Omental fat pad (tissue), 4 donors: ENCODE results near the gene OAS2. TPM values are rescaled to one million over a fixed set of nuclear protein-coding genes. Genes with fewer than 3 reads are reported as not detected.

ENCODE experiments used
- ATAC-seq: fragments of 150-250 bp; one replicate; pipeline ENCODE4 v1.9.1; 2016; ENCODE audit warnings: mild to moderate bottlenecking, moderate library complexity; ENCODE audit not compliant: low FRiP score
- DNase-seq: peaks from one replicate; pipeline ENCODE4 v3.0.0-alpha.2; 2019; ENCODE audit warnings: low spot score
- total RNA-seq, 4 donors: library from RNA; depleted of rRNA; stranded (reverse); fragments of >200 nt; gene quantifications; one replicate each; pipeline ENCODE4 v1.1.0, GENCODE V29; 2016
- TF ChIP-seq, protein P1 (sequence below), 3 donors: fragments of 450-650 bp; IDR thresholded peaks; one replicate each; pipeline ENCODE4 v1.5.1; 2016 to 2017; ENCODE audit warnings: antibody characterized with exemption in 3 of 3, mild to moderate bottlenecking in 3 of 3, moderate library complexity in 2 of 3

The OAS2 gene
- total RNA-seq, 4 donors from 2014 or later: 8.2 to 41.9 (median 13.2) TPM

DNA sequence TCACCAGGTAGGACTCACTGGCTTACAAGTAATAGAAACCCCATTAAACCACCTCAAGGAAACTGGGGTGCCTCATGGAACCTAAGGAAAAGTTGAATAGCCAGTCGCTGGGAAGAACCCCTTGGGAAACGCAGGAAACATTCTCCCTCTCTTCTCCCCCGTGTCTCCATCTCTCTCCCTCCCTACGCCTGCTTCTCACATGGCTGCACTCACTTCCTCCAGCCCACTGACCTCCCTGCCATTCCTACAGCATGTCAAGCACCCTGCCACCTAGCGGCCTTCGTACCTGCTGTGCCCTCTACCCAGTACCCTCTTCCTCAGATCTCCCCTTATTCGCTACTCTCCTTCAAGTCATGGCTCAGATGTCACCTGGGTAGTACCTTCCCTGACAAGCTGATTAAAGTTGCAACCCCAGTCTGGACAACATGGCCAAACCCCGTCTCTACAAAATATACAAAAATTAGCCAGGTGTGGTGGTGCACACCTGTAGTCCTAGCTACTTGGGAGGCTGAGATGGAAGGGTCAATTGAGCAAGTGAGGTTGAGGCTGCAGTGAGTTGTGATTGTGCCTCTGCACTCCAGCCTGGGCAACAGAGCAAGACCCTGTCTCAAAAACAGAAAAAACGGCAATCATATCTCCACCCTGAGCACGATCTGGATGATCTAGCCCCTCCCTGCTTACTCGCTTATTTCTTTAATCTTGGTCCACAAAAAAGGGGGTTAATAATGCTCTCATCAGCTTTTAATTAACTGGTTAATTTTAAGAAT lies 71.8 kb downstream of the OAS2 start:
- TF ChIP-seq, protein P1, sequence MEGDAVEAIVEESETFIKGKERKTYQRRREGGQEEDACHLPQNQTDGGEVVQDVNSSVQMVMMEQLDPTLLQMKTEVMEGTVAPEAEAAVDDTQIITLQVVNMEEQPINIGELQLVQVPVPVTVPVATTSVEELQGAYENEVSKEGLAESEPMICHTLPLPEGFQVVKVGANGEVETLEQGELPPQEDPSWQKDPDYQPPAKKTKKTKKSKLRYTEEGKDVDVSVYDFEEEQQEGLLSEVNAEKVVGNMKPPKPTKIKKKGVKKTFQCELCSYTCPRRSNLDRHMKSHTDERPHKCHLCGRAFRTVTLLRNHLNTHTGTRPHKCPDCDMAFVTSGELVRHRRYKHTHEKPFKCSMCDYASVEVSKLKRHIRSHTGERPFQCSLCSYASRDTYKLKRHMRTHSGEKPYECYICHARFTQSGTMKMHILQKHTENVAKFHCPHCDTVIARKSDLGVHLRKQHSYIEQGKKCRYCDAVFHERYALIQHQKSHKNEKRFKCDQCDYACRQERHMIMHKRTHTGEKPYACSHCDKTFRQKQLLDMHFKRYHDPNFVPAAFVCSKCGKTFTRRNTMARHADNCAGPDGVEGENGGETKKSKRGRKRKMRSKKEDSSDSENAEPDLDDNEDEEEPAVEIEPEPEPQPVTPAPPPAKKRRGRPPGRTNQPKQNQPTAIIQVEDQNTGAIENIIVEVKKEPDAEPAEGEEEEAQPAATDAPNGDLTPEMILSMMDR (IDR thresholded peaks at IDR 0.05): no peak
- DNase-seq: no peak
- no peak for ATAC-seq

DNA sequence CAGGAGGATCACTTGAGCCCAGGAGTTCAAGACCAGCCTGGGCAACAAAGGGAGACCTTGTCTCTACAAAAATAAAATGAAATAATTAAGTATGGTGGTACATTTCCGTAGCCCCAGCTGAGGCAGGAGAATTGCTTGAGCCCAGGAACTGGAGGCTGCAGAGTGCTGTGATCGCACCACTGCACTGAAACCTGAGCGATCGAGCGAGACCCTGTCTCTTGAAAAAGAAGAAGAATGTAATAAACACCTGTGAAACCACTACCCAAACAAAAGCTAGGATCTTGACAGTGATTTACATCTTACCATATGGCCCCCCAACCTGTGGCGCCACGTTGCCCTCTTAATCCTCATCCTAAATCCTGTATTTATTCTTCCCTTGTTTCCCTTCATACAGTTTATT lies 72.5 kb downstream of the OAS2 start:
- TF ChIP-seq, protein P1 (IDR thresholded peaks at IDR 0.05): no peak
- DNase-seq (no peak), ATAC-seq (no peak)

DNA sequence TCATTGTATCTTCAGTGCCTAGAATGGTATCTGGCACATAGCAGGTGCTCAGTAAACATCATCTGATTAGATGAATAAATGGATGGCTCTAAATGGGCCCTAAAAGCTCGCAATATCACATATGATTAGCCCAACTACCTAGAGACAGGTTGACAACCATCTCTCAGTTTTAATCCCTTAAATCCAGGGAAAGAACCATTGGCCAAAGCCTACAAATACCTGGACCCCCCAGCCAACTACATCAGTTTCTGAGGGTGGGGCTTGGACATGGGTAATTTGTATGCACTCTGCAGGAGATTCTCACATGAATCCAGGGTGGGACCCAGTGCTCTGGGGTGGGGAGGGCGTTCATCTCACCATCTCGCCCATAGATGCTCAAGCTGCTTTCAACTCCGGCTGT lies 73.4 kb downstream of the OAS2 start:
- TF ChIP-seq, protein P1 (IDR thresholded peaks at IDR 0.05): no peak
- ATAC-seq: no peak
- DNase-seq: no peak

DNA sequence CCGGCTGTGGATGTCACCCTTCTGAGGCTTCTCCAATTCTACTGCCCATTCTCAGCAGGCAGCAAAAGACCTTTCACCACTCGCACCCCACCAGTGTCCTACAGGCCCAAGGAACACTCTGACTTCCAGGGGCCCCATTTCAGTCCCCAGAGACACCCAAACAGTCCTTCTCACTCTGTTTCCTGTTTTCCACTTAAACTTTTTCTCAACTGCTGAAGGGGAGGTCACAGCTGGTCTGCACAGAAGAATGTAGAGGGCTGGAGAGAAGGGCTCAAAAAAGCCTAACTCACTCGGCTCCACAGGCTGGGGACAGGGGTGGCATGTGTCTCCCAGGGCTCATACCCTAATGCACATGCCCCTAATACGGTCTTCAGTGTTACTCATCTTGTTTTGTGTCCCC lies 74.0 kb downstream of the OAS2 start:
- ATAC-seq (no peak), DNase-seq (no peak)
- TF ChIP-seq, protein P1 (IDR thresholded peaks at IDR 0.05): no peak

DNA sequence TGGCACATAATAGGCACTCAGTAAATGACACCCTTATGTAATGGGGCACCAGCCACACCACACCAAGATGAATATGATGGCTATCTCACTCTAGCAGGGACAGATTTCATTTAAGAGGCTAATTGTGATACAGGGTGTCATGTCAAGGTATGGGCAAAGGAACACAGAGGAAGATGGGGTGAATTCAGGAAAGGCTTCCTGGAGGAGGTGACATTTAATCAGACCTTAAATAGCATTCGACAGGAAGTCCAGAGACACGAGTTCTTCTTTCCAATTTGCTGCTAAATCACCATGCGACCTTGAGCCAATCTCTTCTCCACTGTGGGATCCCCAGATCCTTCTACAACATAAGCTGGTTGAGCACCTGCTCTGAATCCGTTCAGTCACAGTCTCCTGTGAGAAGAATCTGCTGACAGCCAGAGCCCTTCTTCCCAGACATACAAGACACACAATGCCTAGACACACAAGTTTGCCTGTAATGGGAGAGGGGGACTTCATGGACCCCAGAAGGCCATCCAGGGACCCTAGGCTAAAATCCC lies 76.7 kb downstream of the OAS2 start:
- TF ChIP-seq, protein P1 (IDR thresholded peaks at IDR 0.05): no peak
- ATAC-seq (no peak), DNase-seq (no peak)

DNA sequence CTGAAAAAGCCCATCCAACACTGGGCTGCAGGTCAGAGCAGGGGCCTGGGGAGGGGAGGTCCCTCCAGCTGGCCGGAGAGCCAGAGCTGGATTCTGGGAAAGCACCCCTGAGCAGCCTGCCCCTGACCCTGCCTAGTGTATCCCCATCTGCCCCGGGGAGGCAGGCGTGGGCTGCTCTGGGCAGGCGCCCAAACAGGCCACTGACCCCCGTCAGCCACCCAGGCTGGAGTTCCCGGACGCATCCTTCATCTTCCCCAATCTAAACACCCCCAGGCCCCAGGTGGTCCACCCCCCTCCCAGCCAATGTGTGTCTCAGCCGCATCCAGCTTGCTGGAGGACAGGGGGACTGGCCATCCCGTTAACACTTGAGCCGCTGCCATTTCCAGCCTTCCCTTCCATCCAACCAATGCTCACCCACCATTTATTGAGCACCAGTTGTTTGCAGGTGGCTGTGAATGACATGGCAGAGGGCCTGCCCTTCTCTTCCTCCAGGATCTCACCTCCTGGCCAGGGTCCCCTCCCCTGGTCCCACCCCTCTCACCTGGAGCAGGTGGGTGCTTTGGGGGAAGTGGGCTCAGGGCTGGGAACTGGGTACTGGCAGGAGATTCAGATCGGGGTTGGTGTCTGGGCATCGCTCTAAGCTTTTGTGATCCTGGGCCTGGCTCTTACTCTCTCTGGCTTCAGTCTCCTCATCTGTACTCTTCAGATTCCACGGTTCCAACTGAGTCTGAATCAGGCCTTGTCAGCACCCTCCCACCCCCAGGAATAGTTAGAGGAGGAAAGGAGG lies 77.5 kb downstream of the OAS2 start:
- DNase-seq (no peak), ATAC-seq (no peak)
- TF ChIP-seq, protein P1 (IDR thresholded peaks at IDR 0.05): no peak
